ENCODE results near the gene MAPK8IP2.

Gene MAPK8IP2

GRCh38 chr22:50579752-50580151 is 20.8 kb upstream of the MAPK8IP2 start:
- TF ChIP-seq EZH2 (IDR thresholded peaks at IDR 0.05; ENCODE audit: borderline replicate concordance, low read depth, low read length, severe bottlenecking) (no peak), CTCF (IDR thresholded peaks at IDR 0.05; ENCODE audit: borderline replicate concordance, extremely low read depth, low read length, poor library complexity, severe bottlenecking) (no peak)
- Histone ChIP-seq H4K20me1 (ENCODE audit: insufficient read depth, low read length) (peaks cover 20% of the 10 kb centered on the region; the same call in 1 of the 2 replicates), H3K4me1 (ENCODE audit: insufficient read depth, low read length) (peaks cover 30% of the 10 kb centered on the region), H2AFZ (ENCODE audit: low read depth, low read length) (no peak overlapping the region), H3K9me3 (ENCODE audit: insufficient read depth, low read length, severe bottlenecking) (no peaks in the 10 kb centered on the region), H3K4me3 (ENCODE audit: low read depth in 1 of 2, low read length in 2 of 2) (no peak overlapping the region), H3K9ac (ENCODE audit: low read depth, low read length) (0 out of 2 replicates have a peak overlapping the region, but pooled peaks have one; percentile 16), H3K79me2 (ENCODE audit: insufficient read depth, low read length) (peaks cover 24% of the 10 kb centered on the region), H3K27ac (ENCODE audit: low read length) (no peak overlapping the region), H3K36me3 (ENCODE audit: insufficient read depth, low read length) (peaks cover 61% of the 10 kb centered on the region), H3K27me3 (ENCODE audit: insufficient read depth, low read length, poor library complexity) (no peaks in the 10 kb centered on the region), H3K4me2 (ENCODE audit: insufficient read depth, low read length) (no peak overlapping the region)
- ATAC-seq (ENCODE audit: insufficient read depth, low read depth) = no peak
- no peak for DNase-seq

- Histone ChIP-seq H3K4me3 (ENCODE audit: low read depth in 1 of 2, low read length in 2 of 2) (peak overlapping the region; percentile 68 to 91; a peak in 3 of 4 replicates), H3K27me3 (ENCODE audit: insufficient read depth, low read length, poor library complexity) (no peaks in the 10 kb centered on the region), H3K79me2 (ENCODE audit: insufficient read depth, low read length) (peaks cover 24% of the 10 kb centered on the region), H3K4me2 (ENCODE audit: insufficient read depth, low read length) (peak overlapping the region; percentile 71), H4K20me1 (ENCODE audit: insufficient read depth, low read length) (peaks cover 19% of the 10 kb centered on the region; the same call in 1 of the 2 replicates), H3K36me3 (ENCODE audit: insufficient read depth, low read length) (peaks cover 50% of the 10 kb centered on the region), H3K9me3 (ENCODE audit: insufficient read depth, low read length, severe bottlenecking) (no peaks in the 10 kb centered on the region), H3K27ac (ENCODE audit: low read length) (peak overlapping the region; percentile 100), H2AFZ (ENCODE audit: low read depth, low read length) (peak overlapping the region; percentile 99; the same call in 1 of the 2 replicates), H3K9ac (ENCODE audit: low read depth, low read length) (peak overlapping the region; percentile 100), H3K4me1 (ENCODE audit: insufficient read depth, low read length) (peaks cover 30% of the 10 kb centered on the region)
- TF ChIP-seq EZH2 (IDR thresholded peaks at IDR 0.05; ENCODE audit: borderline replicate concordance, low read depth, low read length, severe bottlenecking) (no peak), CTCF (IDR thresholded peaks at IDR 0.05; ENCODE audit: borderline replicate concordance, extremely low read depth, low read length, poor library complexity, severe bottlenecking) (no peak)
- DNase-seq (no peak), ATAC-seq (ENCODE audit: insufficient read depth, low read depth) (no peak)
These were observed 19.3 kb upstream of the MAPK8IP2 start for GRCh38 chr22:50581031-50581949.

GRCh38 chr22:50581950-50582492 is 18.6 kb upstream of the MAPK8IP2 start:
- H3K4me2 ChIP-seq (ENCODE audit: insufficient read depth, low read length) = peak overlapping the region; percentile 71
- peaks cover 16% of the 10 kb centered on the region; the same call in 1 of the 2 replicates for H4K20me1 ChIP-seq (ENCODE audit: insufficient read depth, low read length)
- H3K27ac ChIP-seq (ENCODE audit: low read length) = peak overlapping the region; percentile 100
- H3K4me3 ChIP-seq (ENCODE audit: low read depth in 1 of 2, low read length in 2 of 2) = peak overlapping the region; percentile 68 to 91; a peak in 3 of 4 replicates
- H3K4me1 ChIP-seq (ENCODE audit: insufficient read depth, low read length) = peaks cover 30% of the 10 kb centered on the region
- peaks cover 24% of the 10 kb centered on the region for H3K79me2 ChIP-seq (ENCODE audit: insufficient read depth, low read length)
- DNase-seq (no peak), ATAC-seq (ENCODE audit: insufficient read depth, low read depth) (no peak; the same call in 2 of the 3 replicates)
- TF ChIP-seq EZH2 (IDR thresholded peaks at IDR 0.05; ENCODE audit: borderline replicate concordance, low read depth, low read length, severe bottlenecking) = no peak
- no peak for TF ChIP-seq CTCF (IDR thresholded peaks at IDR 0.05; ENCODE audit: borderline replicate concordance, extremely low read depth, low read length, poor library complexity, severe bottlenecking)
- no peaks in the 10 kb centered on the region for H3K9me3 ChIP-seq (ENCODE audit: insufficient read depth, low read length, severe bottlenecking)
- peaks cover 43% of the 10 kb centered on the region for H3K36me3 ChIP-seq (ENCODE audit: insufficient read depth, low read length)
- peak overlapping the region; percentile 99 for H2AFZ ChIP-seq (ENCODE audit: low read depth, low read length)
- H3K9ac ChIP-seq (ENCODE audit: low read depth, low read length) = peak overlapping the region; percentile 100
- H3K27me3 ChIP-seq (ENCODE audit: insufficient read depth, low read length, poor library complexity) = no peaks in the 10 kb centered on the region

Data from DND-41 (cell line).